ENCODE data around the gene CFAP53. TPM values are rescaled to one million over a fixed set of nuclear protein-coding genes. Genes with fewer than 3 reads are reported as not detected.

Gene CFAP53
- total and polyA plus RNA-seq, 10 donors, result 0.13 to 0.85 (median 0.46) TPM; not detected in 2

- Histone ChIP-seq H3K27ac (peak within 1 kb of the TSS; percentile 87 to 97 (median 95)), H3K36me3 (peaks cover 5 to 79% (median 52%) of the 10 kb centered on the region in 6 donors), H3K4me1 (peaks cover 33 to 77% (median 45%) of the 10 kb centered on the region in 6 donors), H3K4me3 (peak within 1 kb of the TSS; percentile 71 to 92 (median 88)), H3K27me3 (replicated peaks in 1 of 7) (no peaks in the 10 kb centered on the region), H3K9me3 (no peaks in the 10 kb centered on the region)
- intact Hi-C loops (cut with DNase I; ENCODE audit: low total_unique reads), result loop anchor here (10.0 kb wide), 1 partner anchor 93 kb away; the partner anchor contains the start of gene SKA1
- WGBS, 5 donors, result 0% methylated on average over 24 to 63 of the region's 63 CpGs
- peak in 2 of 3 donors; percentile 41 to 88 for TF ChIP-seq POLR2A (IDR thresholded peaks at IDR 0.05)
- TF ChIP-seq POLR2AphosphoS5 (IDR thresholded peaks at IDR 0.05), result peak; percentile 98 to 99 (median 98)
- peak in 10 of 11 experiments; percentile 30 to 70 (median 60) for TF ChIP-seq CTCF (IDR thresholded peaks at IDR 0.05 in 8 of 11, conservative IDR thresholded peaks at IDR 0.05 in 3 of 11)
- peak; percentile 100 for DNase-seq
These were observed 15.1 kb upstream of the CFAP53 start, which contains the start of gene MBD1 for GRCh38 chr18:50281295-50281971. TSS of gene MBD1 (minus strand) at chr18:50281523. CDS start at chr18:50279992, 1,531 bp downstream.

- peaks cover 27 to 71% (median 39%) of the 10 kb centered on the region in 6 donors for H3K4me1 ChIP-seq
- peaks cover 12 to 81% (median 57%) of the 10 kb centered on the region in 6 donors for H3K36me3 ChIP-seq
- no peaks in the 10 kb centered on the region for H3K27me3 ChIP-seq (replicated peaks in 1 of 7)
- peak overlapping the region; percentile 71 to 92 (median 88) for H3K4me3 ChIP-seq
- H3K9me3 ChIP-seq, result no peaks in the 10 kb centered on the region
- no peak for DNase-seq
- TF ChIP-seq POLR2A (IDR thresholded peaks at IDR 0.05) (no peak), CTCF (IDR thresholded peaks at IDR 0.05 in 8 of 11, conservative IDR thresholded peaks at IDR 0.05 in 3 of 11) (no peak), POLR2AphosphoS5 (IDR thresholded peaks at IDR 0.05) (no peak)
- intact Hi-C loops (cut with DNase I; ENCODE audit: low total_unique reads), result loop anchor here (10.0 kb wide), 1 partner anchor 94 kb away; the partner anchor contains the start of gene SKA1
- peak overlapping the region; percentile 87 to 97 (median 95) for H3K27ac ChIP-seq
- WGBS, 5 donors, result 2 to 5% (median 3%) methylated on average over 16 of the region's 16 CpGs
These were observed 14.5 kb upstream of the CFAP53 start for GRCh38 chr18:50280707-50281294.

- 80 to 91% (median 86%) methylated on average over 7 of the region's 7 CpGs for WGBS, 5 donors
- TF ChIP-seq POLR2A (IDR thresholded peaks at IDR 0.05), result no peak
- TF ChIP-seq CTCF (IDR thresholded peaks at IDR 0.05 in 8 of 11, conservative IDR thresholded peaks at IDR 0.05 in 3 of 11), result no peak
- TF ChIP-seq POLR2AphosphoS5 (IDR thresholded peaks at IDR 0.05), result no peak
- H3K9me3 ChIP-seq, result no peaks in the 10 kb centered on the region
- peak overlapping the region in 6 of 8 donors; percentile 77 to 92 (median 88) for H3K4me3 ChIP-seq
- peaks cover 12 to 81% (median 58%) of the 10 kb centered on the region in 6 donors for H3K36me3 ChIP-seq
- no peak for DNase-seq
- no peaks in the 10 kb centered on the region for H3K27me3 ChIP-seq (replicated peaks in 1 of 7)
- H3K4me1 ChIP-seq, result peaks cover 27 to 60% (median 39%) of the 10 kb centered on the region in 6 donors
- H3K27ac ChIP-seq, result peak overlapping the region in 1 of 8 donors; percentile 97
- intact Hi-C loops (cut with DNase I; ENCODE audit: low total_unique reads), result loop anchor here (5.0 to 10.0 kb wide), 2 partner anchors 95 to 777 kb away; partner anchors contain the start of gene SKA1
These were observed 13.5 kb upstream of the CFAP53 start for GRCh38 chr18:50279752-50280151.
